SU-DHL-6 (cell line): ENCODE results near the gene SPATA6.

Experiments used
- H2AFZ ChIP-seq: fragments of 200-600 bp; sonication (generic); 2 replicates; pipeline ENCODE4 v1.6.1; 2014; ENCODE audit warnings: low read depth, mild to moderate bottlenecking, moderate library complexity, mixed read lengths, antibody characterized with exemption, low read length; ENCODE audit not compliant: severe bottlenecking
- H3F3A ChIP-seq: fragments of 200-600 bp; shearing (Covaris generic); 2 replicates; pipeline ENCODE4 v1.6.0; 2016; ENCODE audit warnings: antibody characterized with exemption, mild to moderate bottlenecking; ENCODE audit not compliant: insufficient read depth
- H3K27ac ChIP-seq: fragments of 200-600 bp; sonication (generic); 2 replicates; pipeline ENCODE4 v1.5.1; 2016; ENCODE audit warnings: low read depth, mild to moderate bottlenecking, low read length, moderate library complexity, mixed read lengths
- H3K27me3 ChIP-seq: fragments of 200-600 bp; sonication (generic), shearing (Covaris generic); 2 replicates; pipeline ENCODE4 v1.6.0; 2014; ENCODE audit warnings: mild to moderate bottlenecking, low read length
- H3K36me3 ChIP-seq: fragments of 200-600 bp; sonication (generic); 2 replicates; pipeline ENCODE4 v1.6.1; 2014; ENCODE audit warnings: mild to moderate bottlenecking, low read length, mixed read lengths
- H3K4me2 ChIP-seq: fragments of 300-600, 200-600 bp; shearing (Covaris generic), sonication (generic); 2 replicates; pipeline ENCODE4 v1.6.0; 2014; ENCODE audit warnings: low read length, low read depth, mild to moderate bottlenecking; ENCODE audit not compliant: poor library complexity, severe bottlenecking
- H3K4me3 ChIP-seq: fragments of 200-600 bp; sonication (generic); 2 replicates; pipeline ENCODE4 v1.5.1; 2014; ENCODE audit warnings: antibody characterized with exemption, low read length, mild to moderate bottlenecking, mixed read lengths; ENCODE audit not compliant: insufficient read depth, poor library complexity, severe bottlenecking
- H3K79me2 ChIP-seq: fragments of 200-600 bp; sonication (generic); 2 replicates; pipeline ENCODE4 v1.6.1; 2014; ENCODE audit warnings: mild to moderate bottlenecking, low read length, moderate library complexity; ENCODE audit not compliant: insufficient read depth
- H3K9ac ChIP-seq: fragments of 200-600 bp; sonication (generic); 2 replicates; pipeline ENCODE4 v1.7.0; 2014; ENCODE audit warnings: mild to moderate bottlenecking, low read length
- H3K9me2 ChIP-seq: fragments of 200-600 bp; sonication (generic); replicated peaks from 2 replicates; pipeline ENCODE4 v1.6.1; 2014; ENCODE audit warnings: low read length; ENCODE audit not compliant: insufficient read depth
- H3K9me3 ChIP-seq: fragments of 200-600 bp; sonication (generic); 2 replicates; pipeline ENCODE4 v1.6.1; 2014; ENCODE audit warnings: low read length, mixed read lengths; ENCODE audit not compliant: insufficient read depth
- H4K20me1 ChIP-seq: fragments of 200-600 bp; sonication (generic); 2 replicates; pipeline ENCODE4 v1.6.1; 2014; ENCODE audit warnings: low read depth, mild to moderate bottlenecking, antibody characterized with exemption, low read length, moderate library complexity, mixed read lengths
- CTCF ChIP-seq: fragments of 200-600 bp; sonication (generic); IDR thresholded peaks from one replicate; pipeline ENCODE4 v1.5.1; 2017; ENCODE audit warnings: antibody characterized with exemption, mild to moderate bottlenecking, low read length, moderate library complexity; ENCODE audit not compliant: insufficient read depth, poor library complexity, severe bottlenecking
- EZH2phosphoT487 ChIP-seq: fragments of 200-600 bp; sonication (generic), shearing (Covaris generic); conservative IDR thresholded peaks from 2 replicates; pipeline ENCODE4 v1.6.1; 2018; ENCODE audit warnings: mild to moderate bottlenecking, antibody characterized with exemption, low read length, moderate library complexity, mixed read lengths

The SPATA6 gene

GRCh38 chr1:48470950-48471690 lies 884 bp downstream of the SPATA6 start:
- no peaks in the 10 kb centered on the region for H3K79me2 ChIP-seq
- no peaks in the 10 kb centered on the region for H3K36me3 ChIP-seq
- H3K9me2 ChIP-seq, result no peaks in the 10 kb centered on the region
- no peak overlapping the region for H2AFZ ChIP-seq
- no peak for TF ChIP-seq EZH2phosphoT487
- TF ChIP-seq CTCF, result no peak
- H3F3A ChIP-seq, result no peaks in the 10 kb centered on the region
- H4K20me1 ChIP-seq, result no peaks in the 10 kb centered on the region
- no peak overlapping the region for H3K4me2 ChIP-seq
- H3K9me3 ChIP-seq, result no peaks in the 10 kb centered on the region
- no peaks in the 10 kb centered on the region for H3K27me3 ChIP-seq
- H3K9ac ChIP-seq, result no peak overlapping the region
- H3K4me3 ChIP-seq, result no peak overlapping the region
- H3K27ac ChIP-seq, result no peak overlapping the region

- no peaks in the 10 kb centered on the region for H3F3A ChIP-seq
- H3K79me2 ChIP-seq, result no peaks in the 10 kb centered on the region
- H2AFZ ChIP-seq, result no peak overlapping the region
- H4K20me1 ChIP-seq, result no peaks in the 10 kb centered on the region
- H3K4me2 ChIP-seq, result no peak overlapping the region
- no peak overlapping the region for H3K4me3 ChIP-seq
- no peak overlapping the region for H3K9ac ChIP-seq
- no peaks in the 10 kb centered on the region for H3K9me3 ChIP-seq
- no peak overlapping the region for H3K27ac ChIP-seq
- TF ChIP-seq EZH2phosphoT487 (no peak), CTCF (no peak)
- H3K36me3 ChIP-seq, result no peaks in the 10 kb centered on the region
- no peaks in the 10 kb centered on the region for H3K9me2 ChIP-seq
- H3K27me3 ChIP-seq, result no peaks in the 10 kb centered on the region
Measured at GRCh38 chr1:48470481-48470855, 1.5 kb downstream of the SPATA6 start.

- Histone ChIP-seq H3K27ac (no peak overlapping the region), H3F3A (no peaks in the 10 kb centered on the region), H3K4me2 (no peak overlapping the region)
Measured at GRCh38 chr1:48469616-48470480, 2.2 kb downstream of the SPATA6 start.

More at GRCh38 chr1:48469616-48470480, 2.2 kb downstream of the SPATA6 start:
- Histone ChIP-seq H3K27me3 (no peaks in the 10 kb centered on the region), H3K4me3 (no peak overlapping the region), H3K36me3 (no peaks in the 10 kb centered on the region), H3K79me2 (no peaks in the 10 kb centered on the region), H3K9me2 (no peaks in the 10 kb centered on the region), H4K20me1 (no peaks in the 10 kb centered on the region), H2AFZ (no peak overlapping the region), H3K9ac (no peak overlapping the region), H3K9me3 (no peaks in the 10 kb centered on the region)
- TF ChIP-seq EZH2phosphoT487 (no peak), CTCF (no peak)
